Prostate gland (tissue), 2 donors: ENCODE measurements around the gene PCDHGA1. TPM values are rescaled to one million over a fixed set of nuclear protein-coding genes. Genes with fewer than 3 reads are reported as not detected.

Experiments
- DNase-seq: peaks from one replicate; pipeline ENCODE4 v3.0.0-alpha.2; 2019; ENCODE audit warnings: low spot score
- H3K27ac ChIP-seq, 2 donors: fragments of 200-600 bp; sonication (generic); 2 replicates each; pipeline ENCODE4 v1.5.1; 2017 to 2019
- H3K27me3 ChIP-seq: fragments of 200-600 bp; sonication (generic); replicated peaks from 2 replicates; pipeline ENCODE4 v1.5.1; 2019; ENCODE audit not compliant: insufficient read depth
- H3K36me3 ChIP-seq, 2 donors: fragments of 200-600 bp; sonication (generic); 1 replicate in 1 of 2; 2 replicates in 1 of 2; pipeline versions ENCODE4 v1.5.1 to v1.8.1; 2017 to 2019
- H3K4me1 ChIP-seq: fragments of 200-600 bp; sonication (generic); replicated peaks from 2 replicates; pipeline ENCODE4 v1.5.1; 2019
- H3K4me3 ChIP-seq, 2 donors: fragments of 200-600 bp; sonication (generic); 2 replicates each; pipeline ENCODE4 v1.5.1; 2017 to 2019
- H3K9me3 ChIP-seq: fragments of 200-600 bp; sonication (generic); 2 replicates; pipeline ENCODE4 v1.5.1; 2017
- CTCF ChIP-seq, 4 experiments: fragments of 200-600 bp in 2 of 4; fragments of 450-650 bp in 2 of 4; sonication (generic) in 2 of 4; IDR thresholded peaks; 1 replicate in 3 of 4; 2 replicates in 1 of 4; pipeline ENCODE4 v1.5.1; 2016 to 2019; ENCODE audit warnings: antibody characterized with exemption in 4 of 4, mild to moderate bottlenecking in 2 of 4, moderate library complexity in 2 of 4
- POLR2A ChIP-seq: fragments of 450-650 bp; IDR thresholded peaks from one replicate; pipeline ENCODE4 v1.6.1; 2016; ENCODE audit warnings: antibody characterized with exemption, mild to moderate bottlenecking
- POLR2AphosphoS5 ChIP-seq: sonication (generic); formaldehyde crosslinking; IDR thresholded peaks from one replicate; pipeline ENCODE4 v1.6.1; 2017; ENCODE audit warnings: antibody characterized with exemption
- WGBS: methylation state at CpG from one replicate; pipeline ENCODE4 v1.1.5; 2018; 5-methylcytosine and 5-hydroxymethylcytosine counted together
- intact Hi-C: fragments of 100-400 bp; cut with DNase I; formaldehyde crosslinking; loops from one replicate; pipeline ENCODE4 v1.14.2; 2022
- total RNA-seq, 2 donors: library from RNA; depleted of rRNA; stranded (reverse); fragments of >200 nt; gene quantifications; one replicate each; pipeline ENCODE4 v1.1.0, GENCODE V29; 2016

The PCDHGA1 gene
- total RNA-seq, 2 donors from 2014 or later = 0.64 to 4.8 TPM

- no peaks in the 10 kb centered on the region for H3K27me3 ChIP-seq
- no peak for TF ChIP-seq POLR2A
- TF ChIP-seq CTCF (IDR thresholded peaks at IDR 0.05) = no peak
- TF ChIP-seq POLR2AphosphoS5 = no peak
- intact Hi-C loops = loop anchor here (5.0 kb wide), 1 partner anchor 34 kb away; the partner anchor contains the start of gene PCDHGC3
- no peak overlapping the region for H3K4me3 ChIP-seq
- 91% methylated on average over 14 of the region's 14 CpGs for WGBS
- no peaks in the 10 kb centered on the region for H3K9me3 ChIP-seq
- H3K4me1 ChIP-seq = peaks cover 4% of the 10 kb centered on the region
- DNase-seq = no peak
- no peak overlapping the region for H3K27ac ChIP-seq
- no peaks in the 10 kb centered on the region for H3K36me3 ChIP-seq
Observed at GRCh38 chr5:141510850-141511601, 180.7 kb downstream of the PCDHGA1 start.

GRCh38 chr5:141511771-141512325 lies 181.5 kb downstream of the PCDHGA1 start:
- TF ChIP-seq CTCF (IDR thresholded peaks at IDR 0.05) (no peak), POLR2AphosphoS5 (no peak), POLR2A (no peak)
- DNase-seq = no peak
- Histone ChIP-seq H3K4me1 (peaks cover 4% of the 10 kb centered on the region), H3K9me3 (no peaks in the 10 kb centered on the region), H3K36me3 (no peaks in the 10 kb centered on the region), H3K4me3 (no peak overlapping the region), H3K27me3 (no peaks in the 10 kb centered on the region), H3K27ac (peak overlapping the region; percentile 84 to 87)
- intact Hi-C loops = loop anchor here (5.0 kb wide), 1 partner anchor 35 kb away; the partner anchor contains the start of gene PCDHGC3
- 65% methylated on average over 4 of the region's 4 CpGs for WGBS

GRCh38 chr5:141512390-141512910 lies 182.1 kb downstream of the PCDHGA1 start:
- Histone ChIP-seq H3K27me3 (no peaks in the 10 kb centered on the region), H3K4me3 (peak overlapping the region; percentile 50 to 51), H3K36me3 (no peaks in the 10 kb centered on the region), H3K4me1 (peaks cover 4% of the 10 kb centered on the region), H3K9me3 (no peaks in the 10 kb centered on the region), H3K27ac (peak overlapping the region; percentile 84 to 87)
- intact Hi-C loops = loop anchor here (5.0 kb wide), 1 partner anchor 35 kb away; the partner anchor contains the start of gene PCDHGC3
- peak; percentile 84 for DNase-seq
- 4% methylated on average over 28 of the region's 28 CpGs for WGBS
- no peak for TF ChIP-seq POLR2AphosphoS5
- TF ChIP-seq CTCF (IDR thresholded peaks at IDR 0.05) = peak; percentile 70 to 90 (median 76)
- peak; percentile 28 for TF ChIP-seq POLR2A

GRCh38 chr5:141512911-141513626 lies 182.8 kb downstream of the PCDHGA1 start:
- H3K4me3 ChIP-seq = peak overlapping the region; percentile 50 to 51
- under 1% methylated on average over 43 of the region's 43 CpGs for WGBS
- H3K27me3 ChIP-seq = no peaks in the 10 kb centered on the region
- no peak for TF ChIP-seq CTCF (IDR thresholded peaks at IDR 0.05)
- no peak for TF ChIP-seq POLR2A
- no peak for TF ChIP-seq POLR2AphosphoS5
- no peaks in the 10 kb centered on the region for H3K36me3 ChIP-seq
- H3K27ac ChIP-seq = peak overlapping the region; percentile 84 to 87
- peak; percentile 33 for DNase-seq
- peaks cover 4% of the 10 kb centered on the region for H3K4me1 ChIP-seq
- intact Hi-C loops = loop anchor here (5.0 kb wide), 1 partner anchor 36 kb away; the partner anchor contains the start of gene PCDHGC3
- no peaks in the 10 kb centered on the region for H3K9me3 ChIP-seq
